GM19099 (cell line): ENCODE results near the gene TMEM214.

Experiments used
- POLR2A ChIP-seq: IDR thresholded peaks from 3 replicates; pipeline ENCODE4 v1.6.1; 2011; ENCODE audit warnings: low read depth; ENCODE audit not compliant: insufficient read length; ENCODE audit errors: extremely low read depth

Gene TMEM214

GRCh38 chr2:27032495-27033252 lies at the start of gene TMEM214:
TSS of gene TMEM214 (plus strand) at chr2:27032965. CDS start at chr2:27033016, 51 bp downstream.
- peak; percentile 83 for TF ChIP-seq POLR2A

GRCh38 chr2:26983746-26984145 lies 49.0 kb upstream of the TMEM214 start:
- no peak for TF ChIP-seq POLR2A

GRCh38 chr2:26985807-26986206 lies 47.0 kb upstream of the TMEM214 start:
- no peak for TF ChIP-seq POLR2A

GRCh38 chr2:26986576-26986975 lies 46.2 kb upstream of the TMEM214 start:
- TF ChIP-seq POLR2A: no peak

- TF ChIP-seq POLR2A: no peak
Observed at GRCh38 chr2:26988058-26988860, 44.5 kb upstream of the TMEM214 start.

GRCh38 chr2:26989156-26989555 lies 43.6 kb upstream of the TMEM214 start:
- TF ChIP-seq POLR2A: no peak

GRCh38 chr2:26991717-26992116 lies 41.0 kb upstream of the TMEM214 start:
- TF ChIP-seq POLR2A: no peak

GRCh38 chr2:26993768-26994167 lies 39.0 kb upstream of the TMEM214 start:
- TF ChIP-seq POLR2A: no peak

- no peak for TF ChIP-seq POLR2A
Observed at GRCh38 chr2:26994983-26995382, 37.8 kb upstream of the TMEM214 start.

- TF ChIP-seq POLR2A: no peak
Observed at GRCh38 chr2:26997394-26997793, 35.4 kb upstream of the TMEM214 start.

- TF ChIP-seq POLR2A: no peak
Observed at GRCh38 chr2:26998323-26998722, 34.4 kb upstream of the TMEM214 start.

- TF ChIP-seq POLR2A: no peak
Observed at GRCh38 chr2:27000228-27000627, 32.5 kb upstream of the TMEM214 start.

- TF ChIP-seq POLR2A: no peak
Observed at GRCh38 chr2:27000995-27001394, 31.8 kb upstream of the TMEM214 start.

GRCh38 chr2:27001950-27002349 lies 30.8 kb upstream of the TMEM214 start:
- TF ChIP-seq POLR2A: no peak

GRCh38 chr2:27003007-27003406 lies 29.8 kb upstream of the TMEM214 start:
- TF ChIP-seq POLR2A: no peak

GRCh38 chr2:27003857-27004256 lies 28.9 kb upstream of the TMEM214 start:
- no peak for TF ChIP-seq POLR2A

- TF ChIP-seq POLR2A: no peak
Observed at GRCh38 chr2:27006602-27007415, 26.0 kb upstream of the TMEM214 start.
